PFSK-1 (cell line): ENCODE data around the gene UTP4.

Experiments used
- POLR2AphosphoS5 ChIP-seq: IDR thresholded peaks from 2 replicates; pipeline ENCODE4 v1.6.1; 2012; ENCODE audit warnings: low read depth, mild to moderate bottlenecking, control low read depth, low read length, moderate library complexity
- REST ChIP-seq, 2 experiments: IDR thresholded peaks; 2 replicates each; pipeline versions ENCODE4 v1.6.1 to v1.8.0; 2011 to 2012; ENCODE audit warnings: low read depth in 2 of 2, low read length in 2 of 2, control low read depth in 1 of 2, inconsistent platforms in 1 of 2, mild to moderate bottlenecking in 1 of 2, moderate library complexity in 1 of 2; ENCODE audit not compliant: insufficient read depth in 1 of 2
- SIN3A ChIP-seq: IDR thresholded peaks from 2 replicates; pipeline ENCODE4 v1.6.1; 2012; ENCODE audit warnings: mild to moderate bottlenecking, low read length, moderate library complexity, borderline replicate concordance; ENCODE audit not compliant: insufficient read depth
- TAF1 ChIP-seq: IDR thresholded peaks from 2 replicates; pipeline ENCODE4 v1.6.1; 2012; ENCODE audit warnings: low read length, control low read depth, borderline replicate concordance; ENCODE audit not compliant: insufficient read depth

DNA sequence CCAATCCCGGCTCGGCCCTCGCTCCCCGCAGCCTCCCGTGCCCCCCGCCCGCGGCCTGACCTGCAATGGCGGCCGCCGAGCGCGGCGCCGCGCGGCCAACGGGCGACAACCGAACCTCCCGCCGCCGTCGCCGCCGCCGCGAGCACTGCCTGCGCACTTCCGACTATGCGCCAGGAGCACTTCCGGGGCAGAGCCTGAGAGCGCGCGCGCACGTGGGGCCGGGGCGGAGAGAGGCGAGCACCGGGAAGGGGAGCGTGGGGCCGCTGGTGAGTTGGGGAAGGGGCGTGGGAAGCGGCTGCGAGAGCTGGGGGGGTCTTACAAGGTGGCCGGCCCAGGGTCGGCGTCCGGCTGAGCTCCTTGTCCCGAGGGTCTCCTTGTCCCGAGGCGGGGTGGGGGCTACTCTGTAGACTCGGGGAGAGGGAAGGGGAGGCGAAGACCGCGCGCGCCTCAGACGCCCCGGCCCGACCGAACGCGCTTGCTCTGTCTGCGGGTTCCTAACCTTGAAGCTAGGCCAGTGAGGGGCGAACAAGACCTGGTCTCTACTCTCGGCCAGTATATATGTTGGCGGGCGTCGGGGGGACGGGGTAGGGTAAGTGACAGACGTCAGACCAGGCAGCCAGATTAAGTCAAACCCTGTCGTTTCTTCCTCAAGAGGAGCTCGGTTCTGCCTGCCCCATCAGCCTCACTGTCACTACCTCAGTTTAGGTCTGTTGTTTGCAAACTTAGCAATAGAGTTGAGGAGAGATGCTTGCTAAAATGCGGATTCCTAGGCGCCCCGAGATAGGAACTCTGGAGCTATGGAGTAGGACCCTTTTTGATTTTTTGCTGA is at the start of gene UTP4, which contains the start of gene CHTF8:
- peak; percentile 62; the same call in 1 of the 2 replicates for TF ChIP-seq POLR2AphosphoS5
- peak; percentile 90; the same call in 1 of the 2 replicates for TF ChIP-seq SIN3A
- TF ChIP-seq REST (IDR thresholded peaks at IDR 0.05; ENCODE audit: insufficient read depth in 1 of 2, low read depth in 2 of 2, low read length in 2 of 2) = no peak
- peak; percentile 43; the same call in 1 of the 2 replicates for TF ChIP-seq TAF1
